Osteoblast (primary cell): Measurements from ENCODE around the gene UFL1. TPM values are rescaled to one million over a fixed set of nuclear protein-coding genes. Genes with fewer than 3 reads are reported as not detected.

ENCODE experiments used
- DNase-seq: peaks from one replicate; pipeline ENCODE4 v3.0.0; 2011; ENCODE audit warnings: low spot score, mixed read lengths; ENCODE audit not compliant: insufficient read length; ENCODE audit errors: missing footprints
- H2AFZ ChIP-seq: 2 replicates; pipeline ENCODE4 v1.6.0; 2011; ENCODE audit warnings: mild to moderate bottlenecking, low read length
- H3K27ac ChIP-seq: 2 replicates; pipeline ENCODE4 v1.5.1; 2011; ENCODE audit warnings: mild to moderate bottlenecking, low read depth, low read length, moderate library complexity
- H3K27me3 ChIP-seq: 2 replicates; pipeline ENCODE4 v1.6.0; 2012; ENCODE audit warnings: mild to moderate bottlenecking, control low read depth, inconsistent platforms, low read length, moderate library complexity; ENCODE audit not compliant: insufficient read depth
- H3K36me3 ChIP-seq: 2 replicates; pipeline ENCODE4 v1.5.1; 2011; ENCODE audit warnings: mild to moderate bottlenecking, low read length, control low read depth, moderate library complexity; ENCODE audit not compliant: insufficient read depth
- H3K4me1 ChIP-seq: 2 replicates; pipeline ENCODE4 v1.5.1; 2011; ENCODE audit warnings: mild to moderate bottlenecking, low read length, control low read depth, moderate library complexity; ENCODE audit not compliant: insufficient read depth
- H3K4me2 ChIP-seq: 2 replicates; pipeline ENCODE4 v1.6.0; 2011; ENCODE audit warnings: mild to moderate bottlenecking, low read length; ENCODE audit not compliant: insufficient read depth
- H3K4me3 ChIP-seq: fragments of 200-600 bp; sonication (generic); 3 replicates; pipeline ENCODE4 v1.5.1; 2012; ENCODE audit warnings: mild to moderate bottlenecking, low read length, inconsistent platforms; ENCODE audit not compliant: insufficient read depth
- H3K79me2 ChIP-seq: 2 replicates; pipeline ENCODE4 v1.6.0; 2012; ENCODE audit warnings: mild to moderate bottlenecking, low read length, control low read depth, inconsistent platforms; ENCODE audit not compliant: insufficient read depth
- H3K9me3 ChIP-seq: 2 replicates; pipeline ENCODE4 v1.5.1; 2011; ENCODE audit warnings: low read depth, low read length, control low read depth
- H4K20me1 ChIP-seq: 2 replicates; pipeline ENCODE4 v1.6.0; 2012; ENCODE audit warnings: mild to moderate bottlenecking, low read length, control low read depth; ENCODE audit not compliant: insufficient read depth
- total RNA-seq: library from RNA; depleted of rRNA; stranded (reverse); fragments of >200 nt; gene quantifications from 2 replicates; pipeline ENCODE4 v1.2.3, GENCODE V29; 2012
- TF ChIP-seq, protein P1 (sequence below): IDR thresholded peaks from 2 replicates; pipeline ENCODE4 v1.5.1; 2011; ENCODE audit warnings: mild to moderate bottlenecking, low read depth, low read length, moderate library complexity; ENCODE audit errors: extremely low read depth

The UFL1 gene
- total RNA-seq, 1 donor = 32.9 TPM

- Histone ChIP-seq H3K36me3 (no peaks in the 10 kb centered on the region), H3K4me2 (no peak overlapping the region), H2AFZ (no peak overlapping the region), H3K9me3 (no peaks in the 10 kb centered on the region), H4K20me1 (no peaks in the 10 kb centered on the region), H3K27me3 (no peaks in the 10 kb centered on the region), H3K79me2 (no peaks in the 10 kb centered on the region), H3K27ac (no peak overlapping the region), H3K4me1 (no peaks in the 10 kb centered on the region), H3K4me3 (no peak overlapping the region)
- TF ChIP-seq, protein P1, sequence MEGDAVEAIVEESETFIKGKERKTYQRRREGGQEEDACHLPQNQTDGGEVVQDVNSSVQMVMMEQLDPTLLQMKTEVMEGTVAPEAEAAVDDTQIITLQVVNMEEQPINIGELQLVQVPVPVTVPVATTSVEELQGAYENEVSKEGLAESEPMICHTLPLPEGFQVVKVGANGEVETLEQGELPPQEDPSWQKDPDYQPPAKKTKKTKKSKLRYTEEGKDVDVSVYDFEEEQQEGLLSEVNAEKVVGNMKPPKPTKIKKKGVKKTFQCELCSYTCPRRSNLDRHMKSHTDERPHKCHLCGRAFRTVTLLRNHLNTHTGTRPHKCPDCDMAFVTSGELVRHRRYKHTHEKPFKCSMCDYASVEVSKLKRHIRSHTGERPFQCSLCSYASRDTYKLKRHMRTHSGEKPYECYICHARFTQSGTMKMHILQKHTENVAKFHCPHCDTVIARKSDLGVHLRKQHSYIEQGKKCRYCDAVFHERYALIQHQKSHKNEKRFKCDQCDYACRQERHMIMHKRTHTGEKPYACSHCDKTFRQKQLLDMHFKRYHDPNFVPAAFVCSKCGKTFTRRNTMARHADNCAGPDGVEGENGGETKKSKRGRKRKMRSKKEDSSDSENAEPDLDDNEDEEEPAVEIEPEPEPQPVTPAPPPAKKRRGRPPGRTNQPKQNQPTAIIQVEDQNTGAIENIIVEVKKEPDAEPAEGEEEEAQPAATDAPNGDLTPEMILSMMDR = no peak
- DNase-seq = no peak
These were observed 21.8 kb upstream of the UFL1 start for GRCh38 chr6:96499781-96500180.

DNA sequence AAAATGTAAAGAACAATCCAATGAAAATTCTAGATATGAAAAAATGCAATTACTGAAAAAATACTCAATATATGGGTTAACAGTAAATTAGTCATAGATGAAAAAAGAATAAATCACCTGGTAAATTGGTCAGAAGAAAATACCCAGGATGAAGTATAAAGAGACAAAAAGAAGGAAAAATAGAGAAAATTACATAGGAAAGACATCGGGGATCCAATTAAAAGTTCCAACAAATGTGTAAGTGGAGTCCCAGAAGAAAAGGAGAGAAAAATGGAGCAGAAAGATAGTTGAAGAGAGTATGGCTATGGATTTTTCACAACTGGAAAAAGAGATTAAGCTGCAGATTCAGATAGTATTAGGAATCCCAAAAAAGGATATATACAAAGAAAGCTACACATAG lies 18.7 kb upstream of the UFL1 start:
- Histone ChIP-seq H2AFZ (no peak overlapping the region), H3K4me3 (no peak overlapping the region), H3K79me2 (no peaks in the 10 kb centered on the region), H3K4me2 (no peak overlapping the region), H3K27me3 (no peaks in the 10 kb centered on the region), H3K36me3 (no peaks in the 10 kb centered on the region), H3K9me3 (no peaks in the 10 kb centered on the region), H3K27ac (no peak overlapping the region), H3K4me1 (no peaks in the 10 kb centered on the region), H4K20me1 (no peaks in the 10 kb centered on the region)
- TF ChIP-seq, protein P1 = no peak
- DNase-seq = no peak

DNA sequence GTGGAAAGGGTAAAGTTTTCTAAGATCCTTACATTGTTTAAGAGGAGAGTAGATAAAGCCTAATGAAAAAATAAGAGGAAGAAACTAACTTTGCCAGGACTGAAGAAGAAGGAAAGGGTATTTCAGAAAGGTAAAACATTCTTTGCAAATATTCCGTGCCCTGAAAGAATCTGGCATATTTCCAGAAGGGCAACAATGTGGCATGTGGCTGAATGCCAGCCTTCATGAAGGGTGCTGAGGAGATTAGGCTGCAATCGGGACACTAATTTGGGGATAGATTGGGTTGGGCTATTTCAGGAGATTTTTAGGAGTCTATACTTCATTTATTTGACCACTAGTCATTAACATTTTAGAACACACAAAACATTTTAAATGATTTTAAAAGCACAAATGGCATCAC lies 16.2 kb upstream of the UFL1 start:
- H3K27ac ChIP-seq = no peak overlapping the region
- H3K4me1 ChIP-seq = no peaks in the 10 kb centered on the region
- DNase-seq = peak; percentile 15
- no peaks in the 10 kb centered on the region for H3K9me3 ChIP-seq
- no peaks in the 10 kb centered on the region for H3K79me2 ChIP-seq
- no peak overlapping the region for H3K4me2 ChIP-seq
- no peak overlapping the region for H3K4me3 ChIP-seq
- no peaks in the 10 kb centered on the region for H3K36me3 ChIP-seq
- H3K27me3 ChIP-seq = no peaks in the 10 kb centered on the region
- TF ChIP-seq, protein P1 = no peak
- H2AFZ ChIP-seq = no peak overlapping the region
- no peaks in the 10 kb centered on the region for H4K20me1 ChIP-seq

- no peaks in the 10 kb centered on the region for H3K27me3 ChIP-seq
- TF ChIP-seq, protein P1 = no peak
- no peak overlapping the region for H3K4me3 ChIP-seq
- H3K79me2 ChIP-seq = no peaks in the 10 kb centered on the region
- H3K9me3 ChIP-seq = no peaks in the 10 kb centered on the region
- no peak for DNase-seq
- no peaks in the 10 kb centered on the region for H3K36me3 ChIP-seq
- no peak overlapping the region for H3K4me2 ChIP-seq
- no peaks in the 10 kb centered on the region for H4K20me1 ChIP-seq
- H2AFZ ChIP-seq = no peak overlapping the region
- no peaks in the 10 kb centered on the region for H3K4me1 ChIP-seq
- no peak overlapping the region for H3K27ac ChIP-seq
These were observed 12.3 kb upstream of the UFL1 start for GRCh38 chr6:96509281-96509680.
